ENCODE data around the gene DUSP22. TPM values are rescaled to one million over a fixed set of nuclear protein-coding genes. Genes with fewer than 3 reads are reported as not detected.

The DUSP22 gene
- total and polyA plus RNA-seq, 2 experiments from 2014 or later: 12.8 to 36.8 TPM

- TF ChIP-seq ZNF462 (CRISPR knock-in tag; IDR thresholded peaks at IDR 0.05) (no peak), STAT1 (IDR thresholded peaks at IDR 0.05; ENCODE audit: unreplicated experiment) (no peak), ZNF114 (CRISPR knock-in tag; IDR thresholded peaks at IDR 0.05) (no peak), CTCF (conservative IDR thresholded peaks at IDR 0.05; ENCODE audit: low read depth in 2 of 2) (no peak), CREB1 (CRISPR knock-in tag; IDR thresholded peaks at IDR 0.05; ENCODE audit: low read depth) (no peak)
These were observed 45.6 kb downstream of the DUSP22 start (continued) for GRCh38 chr6:337805-338368.

GRCh38 chr6:338815-339262 is 46.6 kb downstream of the DUSP22 start:
- H3K79me2 ChIP-seq (replicated peaks; ENCODE audit: insufficient read depth): no peaks in the 10 kb centered on the region
- no peaks in the 10 kb centered on the region for H3K9me2 ChIP-seq (ENCODE audit: insufficient read depth)
- H3F3A ChIP-seq (replicated peaks; ENCODE audit: low read depth): no peaks in the 10 kb centered on the region
- Mint-ChIP-seq H3K27ac (no peak overlapping the region), H3K27me3 (ENCODE audit: insufficient read depth, low read depth, poor library complexity) (peaks cover 3% of the 10 kb centered on the region), H3K36me3 (ENCODE audit: low read depth) (peaks cover 13% of the 10 kb centered on the region), H3K9me3 (peaks cover 84% of the 10 kb centered on the region), H3K4me3 (no peak overlapping the region), H3K4me1 (peaks cover 2% of the 10 kb centered on the region; the same call in 1 of the 3 replicates)
- H3K4me2 ChIP-seq: no peak overlapping the region
- no peak for ATAC-seq
- no peak overlapping the region for H2AFZ ChIP-seq
- no peaks in the 10 kb centered on the region; the same call in 1 of the 2 replicates for H4K20me1 ChIP-seq (replicated peaks; ENCODE audit: insufficient read depth)
- no peak for DNase-seq (ENCODE audit: low spot score)
- H3K27me3 ChIP-seq (ENCODE audit: insufficient read depth): no peaks in the 10 kb centered on the region
- H3K4me3 ChIP-seq: no peak overlapping the region
- no peaks in the 10 kb centered on the region for H3K4me1 ChIP-seq (ENCODE audit: insufficient read depth)
- no peak overlapping the region for H3K27ac ChIP-seq (ENCODE audit: low read depth)
- H3K36me3 ChIP-seq (ENCODE audit: insufficient read depth): peaks cover 14% of the 10 kb centered on the region; the same call in 1 of the 2 replicates
- TF ChIP-seq CREB1 (CRISPR knock-in tag; IDR thresholded peaks at IDR 0.05; ENCODE audit: low read depth) (no peak), REST (IDR thresholded peaks at IDR 0.05; ENCODE audit: unreplicated experiment) (no peak), STAT1 (IDR thresholded peaks at IDR 0.05; ENCODE audit: unreplicated experiment) (no peak), EZH2 (IDR thresholded peaks at IDR 0.05; ENCODE audit: low read depth, unreplicated experiment) (no peak), ZNF114 (CRISPR knock-in tag; IDR thresholded peaks at IDR 0.05) (no peak), EZH2phosphoT487 (IDR thresholded peaks at IDR 0.05; ENCODE audit: unreplicated experiment) (no peak)
